BLaER1 treated with 17β-estradiol and CSF1 and Interleukin-3, amounts not matched to agents 10 nM and 100 nM (cell line): Measurements from ENCODE around the gene OCSTAMP.
A peak's percentile ranks its signal among the peaks of the same experiment; 100 is the strongest.

ENCODE experiments used
- H3K27ac ChIP-seq, 11 experiments: shearing (Covaris generic); formaldehyde crosslinking; 2 replicates each; pipeline ENCODE4 v1.8.1; 2022
- H3K27me3 ChIP-seq, 11 experiments: shearing (Covaris generic); formaldehyde crosslinking; 2 replicates each; pipeline ENCODE4 v1.8.1; 2022
- H3K36me3 ChIP-seq, 11 experiments: shearing (Covaris generic); formaldehyde crosslinking; 2 replicates each; pipeline ENCODE4 v1.8.1; 2022
- H3K4me1 ChIP-seq, 10 experiments: shearing (Covaris generic); formaldehyde crosslinking; 2 replicates each; pipeline ENCODE4 v1.8.1; 2022
- H3K4me2 ChIP-seq, 11 experiments: shearing (Covaris generic); formaldehyde crosslinking; 2 replicates each; pipeline ENCODE4 v1.8.1; 2022
- H3K4me3 ChIP-seq, 10 experiments: shearing (Covaris generic); formaldehyde crosslinking; 2 replicates each; pipeline ENCODE4 v1.8.1; 2022
- H3K9ac ChIP-seq, 11 experiments: shearing (Covaris generic); formaldehyde crosslinking; 2 replicates each; pipeline ENCODE4 v1.8.1; 2022
- H3K9me3 ChIP-seq, 11 experiments: shearing (Covaris generic); formaldehyde crosslinking; replicated peaks in 1 of 11; 2 replicates each; pipeline ENCODE4 v1.8.1; 2022
- H4K20me1 ChIP-seq, 11 experiments: shearing (Covaris generic); formaldehyde crosslinking; 2 replicates each; pipeline ENCODE4 v1.8.1; 2022
- Cebpa-rat ChIP-seq, 11 experiments: shearing (Covaris generic); IDR thresholded peaks; 2 replicates each; pipeline ENCODE4 v1.8.1; 2022

Gene OCSTAMP

DNA sequence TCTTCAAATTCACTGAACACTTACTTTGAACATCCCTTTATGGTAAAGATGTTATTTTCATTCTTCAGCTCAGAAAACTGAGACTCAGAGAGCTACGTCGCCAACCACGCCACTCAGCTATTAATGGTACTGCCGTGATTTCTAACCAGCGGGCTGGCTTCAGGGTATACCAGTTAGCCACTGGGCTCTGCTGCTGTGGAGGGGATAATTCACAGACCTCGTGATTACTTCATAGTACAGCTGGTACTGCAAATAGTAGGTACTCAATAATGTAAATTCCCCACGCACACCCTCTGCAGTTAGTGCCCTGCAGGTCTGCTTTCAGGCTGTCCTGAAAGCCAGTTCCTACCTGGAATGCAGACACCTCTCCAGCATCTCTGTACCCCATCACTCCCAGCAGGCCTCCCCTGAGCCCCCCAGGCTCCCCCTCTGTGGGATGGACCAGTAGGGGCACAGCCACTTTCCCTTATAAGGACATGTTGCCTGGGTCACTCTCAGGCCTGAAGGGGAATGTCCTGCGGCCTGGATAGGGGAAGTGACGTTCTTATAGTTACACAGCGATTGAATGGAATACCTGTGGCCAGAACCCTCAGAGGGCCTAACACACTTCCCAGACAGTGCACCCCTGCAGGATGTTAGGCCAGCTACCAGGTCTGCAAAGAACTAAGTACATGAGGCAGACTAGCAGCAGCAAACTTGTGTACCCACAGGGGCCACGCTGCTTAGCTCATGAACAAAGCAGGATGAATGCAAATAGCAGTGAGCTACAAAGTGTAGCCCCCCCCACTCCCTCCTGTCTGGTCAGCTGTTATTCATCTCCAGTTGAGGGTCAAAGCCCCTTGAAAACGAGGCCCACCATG lies 1.3 kb upstream of the OCSTAMP start:
- peaks cover 65 to 95% (median 92%) of the 10 kb centered on the region in 10 experiments for H3K4me1 ChIP-seq
- H4K20me1 ChIP-seq = 0 out of 22 replicates have a peak, but pooled peaks cover 0 to 7% (median 0%) of the 10 kb centered on the region in 11 experiments
- H3K27me3 ChIP-seq = peaks cover 0 to 26% (median 0%) of the 10 kb centered on the region in 11 experiments; a peak in 4 of 22 replicates
- H3K9ac ChIP-seq = peak overlapping the region in 7 of 11 experiments; percentile 59 to 74 (median 65); a peak in 14 of 22 replicates
- H3K4me3 ChIP-seq = no peak overlapping the region
- H3K9me3 ChIP-seq = no peaks in the 10 kb centered on the region
- no peaks in the 10 kb centered on the region for H3K36me3 ChIP-seq
- no peak for TF ChIP-seq Cebpa-rat (IDR thresholded peaks at IDR 0.05)
- H3K27ac ChIP-seq = peak overlapping the region in 8 of 11 experiments; percentile 75 to 95 (median 80); a peak in 16 of 22 replicates
- H3K4me2 ChIP-seq = peak overlapping the region; percentile 78 to 96 (median 87)

DNA sequence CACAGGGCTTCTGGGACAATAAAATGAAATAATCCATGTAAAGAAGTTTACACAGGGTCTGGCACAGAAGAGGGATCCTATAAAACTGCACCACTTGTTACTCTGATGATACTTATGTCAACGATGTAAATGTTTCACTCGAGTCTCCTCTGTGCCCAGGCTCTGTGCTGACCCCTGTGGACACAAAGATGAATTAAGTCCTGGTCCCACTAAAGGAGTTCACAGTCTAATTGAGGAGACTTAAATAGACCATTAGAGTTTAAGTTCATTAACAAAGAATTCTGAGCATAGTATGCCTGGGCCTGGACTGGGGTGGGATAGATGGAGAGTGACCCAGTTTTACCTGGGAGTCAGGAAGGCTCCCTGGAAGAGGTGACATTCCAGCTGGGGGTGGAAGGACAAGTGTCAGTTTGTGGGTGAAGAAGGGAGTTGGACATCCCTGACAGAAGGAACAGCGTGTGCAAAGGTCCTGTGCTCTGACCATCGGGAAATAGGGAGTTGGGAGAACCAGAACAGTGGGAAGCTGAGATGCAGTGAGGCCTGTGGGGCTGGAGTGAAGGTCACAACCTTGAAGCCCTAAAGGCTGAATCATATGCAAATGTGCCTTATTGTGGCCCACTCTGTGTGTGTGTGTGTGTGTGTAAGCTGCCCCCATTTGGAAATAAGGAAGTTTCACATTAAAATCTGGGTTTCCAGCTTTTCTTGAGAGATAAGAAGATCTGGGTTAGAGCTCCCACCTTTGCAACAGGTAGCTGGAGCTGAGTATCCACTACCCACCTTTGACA lies 1.1 kb downstream of the OCSTAMP start:
- no peak for TF ChIP-seq Cebpa-rat (IDR thresholded peaks at IDR 0.05)
- H3K27ac ChIP-seq = peak overlapping the region in 8 of 11 experiments; percentile 10 to 95 (median 66); a peak in 15 of 22 replicates
- H3K9ac ChIP-seq = peak overlapping the region in 3 of 11 experiments; percentile 6 to 17 (median 15); a peak in 1 of 22 replicates
- H3K4me2 ChIP-seq = peak overlapping the region; percentile 78 to 96 (median 87)
- no peak overlapping the region; a peak in 1 of 20 replicates for H3K4me3 ChIP-seq
- H3K9me3 ChIP-seq = no peaks in the 10 kb centered on the region
- H4K20me1 ChIP-seq = peaks cover 0 to 7% (median 0%) of the 10 kb centered on the region in 11 experiments; a peak in 1 of 22 replicates
- H3K36me3 ChIP-seq = no peaks in the 10 kb centered on the region
- peaks cover 75 to 97% (median 93%) of the 10 kb centered on the region in 10 experiments for H3K4me1 ChIP-seq
- H3K27me3 ChIP-seq = peaks cover 0 to 25% (median 0%) of the 10 kb centered on the region in 11 experiments; a peak in 4 of 22 replicates

DNA sequence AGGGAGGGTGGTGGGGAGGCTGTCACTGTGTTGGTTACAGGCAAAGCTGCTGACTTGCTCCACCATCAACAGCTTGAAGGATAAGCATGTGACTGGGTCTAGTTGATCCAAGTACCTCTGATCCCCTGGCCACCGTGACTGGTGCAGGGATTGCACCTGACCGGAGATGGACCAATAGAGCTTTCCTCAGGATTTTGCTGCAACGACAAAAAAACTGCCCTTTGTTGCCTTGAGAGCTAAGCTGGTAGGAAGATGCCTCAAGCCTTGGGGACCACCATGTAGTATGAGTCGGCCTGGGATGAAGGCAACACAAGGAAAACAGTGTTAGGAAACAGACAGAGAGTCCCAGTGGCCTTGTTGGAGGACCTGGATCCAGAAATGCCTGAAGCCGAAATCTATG lies 1.8 kb downstream of the OCSTAMP start:
- Histone ChIP-seq H3K4me1 (peaks cover 69 to 97% (median 93%) of the 10 kb centered on the region in 10 experiments), H3K4me3 (no peak overlapping the region), H3K27ac (peak overlapping the region in 7 of 11 experiments; percentile 10 to 95 (median 50); a peak in 9 of 22 replicates), H4K20me1 (peaks cover 0 to 7% (median 0%) of the 10 kb centered on the region in 11 experiments; a peak in 1 of 22 replicates), H3K27me3 (peaks cover 0 to 25% (median 0%) of the 10 kb centered on the region in 11 experiments; a peak in 3 of 22 replicates), H3K4me2 (peak overlapping the region in 4 of 11 experiments; percentile 87 to 96 (median 93); a peak in 6 of 22 replicates), H3K9ac (peak overlapping the region in 1 of 11 experiments; percentile 6; a peak in 1 of 22 replicates), H3K9me3 (no peaks in the 10 kb centered on the region), H3K36me3 (no peaks in the 10 kb centered on the region)
- TF ChIP-seq Cebpa-rat (IDR thresholded peaks at IDR 0.05) = no peak

DNA sequence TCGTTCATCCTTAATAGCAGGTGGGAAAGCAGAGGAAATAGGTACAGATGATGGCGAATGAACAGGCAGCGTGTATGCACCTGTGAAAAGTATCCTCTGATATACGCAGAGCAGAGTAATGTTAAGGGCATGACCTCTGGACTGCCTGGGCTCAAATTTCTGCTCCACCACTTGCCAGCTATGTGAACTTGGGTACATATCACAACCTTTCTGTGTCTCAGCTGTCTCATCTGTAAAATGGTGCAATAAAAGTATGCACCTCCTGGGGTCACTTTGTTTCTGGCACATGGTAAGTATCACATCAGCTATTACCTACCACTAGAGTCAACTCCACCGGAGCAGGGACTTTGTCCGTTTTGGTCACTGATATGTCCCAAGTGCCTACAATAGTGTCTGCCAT lies 2.5 kb downstream of the OCSTAMP start:
- peaks cover 0 to 25% (median 0%) of the 10 kb centered on the region in 11 experiments; a peak in 4 of 22 replicates for H3K27me3 ChIP-seq
- peaks cover 63 to 97% (median 92%) of the 10 kb centered on the region in 10 experiments for H3K4me1 ChIP-seq
- TF ChIP-seq Cebpa-rat (IDR thresholded peaks at IDR 0.05) = no peak
- H3K36me3 ChIP-seq = no peaks in the 10 kb centered on the region
- peaks cover 0 to 7% (median 0%) of the 10 kb centered on the region in 11 experiments; a peak in 1 of 22 replicates for H4K20me1 ChIP-seq
- no peak overlapping the region for H3K9ac ChIP-seq
- peak overlapping the region in 5 of 11 experiments; percentile 19 to 99 (median 95); a peak in 4 of 22 replicates for H3K27ac ChIP-seq
- no peak overlapping the region for H3K4me3 ChIP-seq
- H3K9me3 ChIP-seq = no peaks in the 10 kb centered on the region
- H3K4me2 ChIP-seq = peak overlapping the region in 7 of 11 experiments; percentile 91 to 98 (median 96); a peak in 6 of 22 replicates

DNA sequence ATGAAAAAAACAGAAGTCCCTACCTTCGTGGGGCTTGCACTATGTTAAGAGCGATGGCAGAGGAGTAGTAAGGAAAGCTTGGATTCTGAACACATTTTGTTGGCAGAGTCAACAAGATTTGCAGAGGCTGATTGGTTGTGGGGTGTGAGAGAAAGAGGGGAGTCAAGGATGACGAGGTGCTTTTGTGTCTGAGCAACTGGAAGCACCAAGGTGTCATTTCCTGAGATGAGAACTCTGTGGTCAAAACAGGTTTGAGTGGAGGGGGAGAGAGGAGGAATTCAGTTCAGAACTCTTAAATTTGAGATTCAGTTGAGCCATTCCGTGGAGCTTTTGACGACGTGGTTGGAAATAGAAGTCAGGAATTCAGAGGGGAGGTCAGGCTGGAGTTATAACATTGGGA lies 3.5 kb downstream of the OCSTAMP start:
- Histone ChIP-seq H3K9me3 (no peaks in the 10 kb centered on the region), H3K27me3 (peaks cover under 1 to 35% (median 7%) of the 10 kb centered on the region in 11 experiments; a peak in 16 of 22 replicates), H3K9ac (no peak overlapping the region; a peak in 2 of 22 replicates), H3K4me1 (peaks cover 52 to 96% (median 87%) of the 10 kb centered on the region in 10 experiments), H4K20me1 (peaks cover 0 to 7% (median 0%) of the 10 kb centered on the region in 11 experiments; a peak in 1 of 22 replicates), H3K4me2 (peak overlapping the region; percentile 9 to 98 (median 94); a peak in 20 of 22 replicates), H3K27ac (peak overlapping the region in 7 of 11 experiments; percentile 3 to 99 (median 95); a peak in 12 of 22 replicates), H3K4me3 (no peak overlapping the region), H3K36me3 (no peaks in the 10 kb centered on the region)
- no peak for TF ChIP-seq Cebpa-rat (IDR thresholded peaks at IDR 0.05)

GRCh38 chr20:46546298-46546697 lies 4.2 kb downstream of the OCSTAMP start:
- peaks cover 6 to 37% (median 14%) of the 10 kb centered on the region in 11 experiments; a peak in 18 of 22 replicates for H3K27me3 ChIP-seq
- peaks cover 46 to 95% (median 86%) of the 10 kb centered on the region in 10 experiments for H3K4me1 ChIP-seq
- H3K4me3 ChIP-seq = peak overlapping the region in 2 of 10 experiments; percentile 14 to 39; a peak in 2 of 20 replicates
- no peaks in the 10 kb centered on the region for H3K36me3 ChIP-seq
- peaks cover 0 to 13% (median 0%) of the 10 kb centered on the region in 11 experiments; a peak in 2 of 22 replicates for H4K20me1 ChIP-seq
- peak overlapping the region in 8 of 11 experiments; percentile 76 to 85 (median 82); a peak in 14 of 22 replicates for H3K9ac ChIP-seq
- H3K9me3 ChIP-seq = no peaks in the 10 kb centered on the region
- peak overlapping the region; percentile 91 to 98 (median 94) for H3K4me2 ChIP-seq
- TF ChIP-seq Cebpa-rat (IDR thresholded peaks at IDR 0.05) = no peak
- peak overlapping the region in 10 of 11 experiments; percentile 78 to 99 (median 94); a peak in 18 of 22 replicates for H3K27ac ChIP-seq

- Histone ChIP-seq H3K4me3 (peak overlapping the region in 7 of 10 experiments; percentile 14 to 50 (median 29); a peak in 8 of 20 replicates), H3K9ac (peak overlapping the region; percentile 22 to 85 (median 79); a peak in 21 of 22 replicates), H3K4me1 (peaks cover 40 to 94% (median 84%) of the 10 kb centered on the region in 10 experiments), H3K36me3 (no peaks in the 10 kb centered on the region), H4K20me1 (peaks cover 0 to 14% (median 0%) of the 10 kb centered on the region in 11 experiments; a peak in 2 of 22 replicates), H3K9me3 (no peaks in the 10 kb centered on the region), H3K27me3 (peaks cover 8 to 40% (median 17%) of the 10 kb centered on the region in 11 experiments; a peak in 18 of 22 replicates), H3K27ac (peak overlapping the region; percentile 12 to 99 (median 94); a peak in 21 of 22 replicates), H3K4me2 (peak overlapping the region; percentile 91 to 98 (median 94))
- no peak for TF ChIP-seq Cebpa-rat (IDR thresholded peaks at IDR 0.05)
Observed at GRCh38 chr20:46545827-46546138, 4.7 kb downstream of the OCSTAMP start.
